COLO829 (cell line): ENCODE measurements around the gene CCDC9B.

Source experiments
- DNase-seq: peaks from one replicate; pipeline ENCODE4 v3.0.0; 2012; ENCODE audit warnings: low spot score

CCDC9B gene

GRCh38 chr15:40289140-40289775 is 51.5 kb downstream of the CCDC9B start:
- DNase-seq, result no peak

GRCh38 chr15:40287968-40288367 is 52.8 kb downstream of the CCDC9B start:
- DNase-seq, result no peak

- no peak for DNase-seq
Observed at GRCh38 chr15:40287505-40287904, 53.2 kb downstream of the CCDC9B start.

GRCh38 chr15:40286794-40287193 is 53.9 kb downstream of the CCDC9B start:
- no peak for DNase-seq

- no peak for DNase-seq
Observed at GRCh38 chr15:40286061-40286532, 54.6 kb downstream of the CCDC9B start.

GRCh38 chr15:40285554-40286011 is 55.2 kb downstream of the CCDC9B start:
- no peak for DNase-seq

GRCh38 chr15:40285151-40285550 is 55.6 kb downstream of the CCDC9B start:
- DNase-seq, result no peak

GRCh38 chr15:40283615-40284300 is 57.0 kb downstream of the CCDC9B start:
- DNase-seq, result no peak

- no peak for DNase-seq
Observed at GRCh38 chr15:40282869-40283614, 57.7 kb downstream of the CCDC9B start, which contains the start of gene ANKRD63. Gene ANKRD63 (minus strand): TSS chr15:40283064. CDS start chr15:40282586, 478 bp downstream.

- DNase-seq, result no peak
Observed at GRCh38 chr15:40282147-40282868, 58.4 kb downstream of the CCDC9B start.

GRCh38 chr15:40281801-40282146 is 59.0 kb downstream of the CCDC9B start:
- DNase-seq, result no peak
